ENCODE data around the gene RAB7B. TPM values are rescaled to one million over a fixed set of nuclear protein-coding genes. Genes with fewer than 3 reads are reported as not detected.

Gene RAB7B
- total RNA-seq, 4 donors from 2014 or later = 0.26 to 22.5 (median 8.0) TPM

GRCh38 chr1:205962821-205963221 is 40.4 kb downstream of the RAB7B start:
- no peaks in the 10 kb centered on the region for H3K36me3 ChIP-seq
- intact Hi-C loops (cut with DNase I; ENCODE audit: low total_unique reads) = no loop called here
- no peak overlapping the region for H3K4me3 ChIP-seq
- H3K4me1 ChIP-seq = no peaks in the 10 kb centered on the region
- H3K27ac ChIP-seq = no peak overlapping the region
- no peaks in the 10 kb centered on the region for H3K27me3 ChIP-seq
- H3K9me3 ChIP-seq = no peaks in the 10 kb centered on the region
- TF ChIP-seq CTCF (IDR thresholded peaks at IDR 0.05) = no peak
- no peak for TF ChIP-seq POLR2A (IDR thresholded peaks at IDR 0.05)
- DNase-seq = no peak

- no peaks in the 10 kb centered on the region for H3K9me3 ChIP-seq
- no peaks in the 10 kb centered on the region for H3K36me3 ChIP-seq
- DNase-seq = no peak
- no peaks in the 10 kb centered on the region for H3K27me3 ChIP-seq
- no peak overlapping the region for H3K4me3 ChIP-seq
- H3K4me1 ChIP-seq = no peaks in the 10 kb centered on the region
- no peak overlapping the region for H3K27ac ChIP-seq
- TF ChIP-seq CTCF (IDR thresholded peaks at IDR 0.05) (no peak), POLR2A (IDR thresholded peaks at IDR 0.05) (no peak)
- intact Hi-C loops (cut with DNase I; ENCODE audit: low total_unique reads) = no loop called here
Observed at GRCh38 chr1:205961991-205962820, 41.0 kb downstream of the RAB7B start.

- H3K4me1 ChIP-seq = no peaks in the 10 kb centered on the region
- no peak for DNase-seq
- no peak overlapping the region for H3K27ac ChIP-seq
- H3K27me3 ChIP-seq = no peaks in the 10 kb centered on the region
- intact Hi-C loops (cut with DNase I; ENCODE audit: low total_unique reads) = no loop called here
- H3K4me3 ChIP-seq = no peak overlapping the region
- H3K36me3 ChIP-seq = no peaks in the 10 kb centered on the region
- no peaks in the 10 kb centered on the region for H3K9me3 ChIP-seq
- TF ChIP-seq POLR2A (IDR thresholded peaks at IDR 0.05) = no peak
- TF ChIP-seq CTCF (IDR thresholded peaks at IDR 0.05) = no peak
Observed at GRCh38 chr1:205961405-205961804, 41.8 kb downstream of the RAB7B start.

- no peak for TF ChIP-seq CTCF (IDR thresholded peaks at IDR 0.05)
- no peak for TF ChIP-seq POLR2A (IDR thresholded peaks at IDR 0.05)
- no peak overlapping the region for H3K27ac ChIP-seq
- no peaks in the 10 kb centered on the region for H3K4me1 ChIP-seq
- H3K36me3 ChIP-seq = no peaks in the 10 kb centered on the region
- DNase-seq = no peak
- intact Hi-C loops (cut with DNase I; ENCODE audit: low total_unique reads) = no loop called here
- H3K4me3 ChIP-seq = no peak overlapping the region
- no peaks in the 10 kb centered on the region for H3K27me3 ChIP-seq
- H3K9me3 ChIP-seq = no peaks in the 10 kb centered on the region
Observed at GRCh38 chr1:205959789-205960188, 43.4 kb downstream of the RAB7B start.

- no peaks in the 10 kb centered on the region for H3K27me3 ChIP-seq
- DNase-seq = no peak
- intact Hi-C loops (cut with DNase I; ENCODE audit: low total_unique reads) = no loop called here
- H3K27ac ChIP-seq = no peak overlapping the region
- H3K36me3 ChIP-seq = no peaks in the 10 kb centered on the region
- no peaks in the 10 kb centered on the region for H3K9me3 ChIP-seq
- no peaks in the 10 kb centered on the region for H3K4me1 ChIP-seq
- H3K4me3 ChIP-seq = no peak overlapping the region
- TF ChIP-seq CTCF (IDR thresholded peaks at IDR 0.05) = no peak
- TF ChIP-seq POLR2A (IDR thresholded peaks at IDR 0.05) = no peak
Observed at GRCh38 chr1:205955499-205955898, 47.7 kb downstream of the RAB7B start.

Measured in uterus (tissue), 4 donors.